Measurements from ENCODE around the gene PLK3.
"Not testable (repeated sequence)": the region's sequence is repeated elsewhere in the genome, so short reads cannot be mapped to it uniquely, and the experiment has no call there.

Gene PLK3

GRCh38 chr1:44788120-44788860 lies 11.9 kb upstream of the PLK3 start, which contains the start of gene BEST4:
Gene BEST4, minus strand, starts transcription at chr1:44788170. Its CDS starts 465 bp downstream, at chr1:44787705.
- no peak for DNase-seq

DNA sequence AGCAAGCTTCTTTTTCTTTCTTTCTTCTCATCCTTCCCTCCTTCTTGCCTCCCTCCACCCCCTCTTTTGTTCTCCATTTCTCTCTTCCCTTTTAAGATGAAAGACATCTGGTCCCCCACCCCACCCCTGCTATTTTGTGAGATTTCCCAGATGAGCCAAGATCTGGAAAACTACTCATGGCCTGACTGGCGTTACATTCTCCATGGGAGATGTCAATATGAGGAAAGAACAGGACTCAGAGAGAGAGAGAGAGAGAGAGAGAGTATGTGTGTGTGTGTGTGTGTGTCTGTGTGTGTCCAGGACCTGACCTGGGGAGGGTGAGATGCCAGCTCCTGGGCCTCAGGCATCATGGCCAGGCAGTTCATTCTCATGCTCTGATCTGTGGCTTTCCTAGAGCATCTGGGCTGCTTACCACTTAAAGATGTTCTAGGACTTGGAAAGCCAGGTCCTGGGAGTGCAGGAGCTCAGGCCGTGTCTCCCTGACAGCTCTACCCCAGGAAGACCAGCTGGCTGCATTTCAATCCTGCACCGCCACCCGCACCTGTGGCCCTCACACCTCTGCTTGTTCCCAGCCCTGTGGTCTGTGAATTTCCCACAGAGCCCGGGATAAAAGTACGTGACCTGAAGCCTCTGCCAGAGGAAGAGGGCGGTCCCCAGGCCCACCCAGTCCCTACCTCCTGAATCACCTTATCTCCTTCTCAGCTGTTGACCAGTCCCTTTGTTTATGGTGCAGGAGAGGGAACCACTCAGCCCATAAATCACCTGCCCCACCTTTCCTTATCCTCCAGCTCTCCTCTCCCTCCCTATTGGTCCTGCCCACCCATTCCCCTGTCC lies 9.0 kb upstream of the PLK3 start:
- no peak for DNase-seq

DNA sequence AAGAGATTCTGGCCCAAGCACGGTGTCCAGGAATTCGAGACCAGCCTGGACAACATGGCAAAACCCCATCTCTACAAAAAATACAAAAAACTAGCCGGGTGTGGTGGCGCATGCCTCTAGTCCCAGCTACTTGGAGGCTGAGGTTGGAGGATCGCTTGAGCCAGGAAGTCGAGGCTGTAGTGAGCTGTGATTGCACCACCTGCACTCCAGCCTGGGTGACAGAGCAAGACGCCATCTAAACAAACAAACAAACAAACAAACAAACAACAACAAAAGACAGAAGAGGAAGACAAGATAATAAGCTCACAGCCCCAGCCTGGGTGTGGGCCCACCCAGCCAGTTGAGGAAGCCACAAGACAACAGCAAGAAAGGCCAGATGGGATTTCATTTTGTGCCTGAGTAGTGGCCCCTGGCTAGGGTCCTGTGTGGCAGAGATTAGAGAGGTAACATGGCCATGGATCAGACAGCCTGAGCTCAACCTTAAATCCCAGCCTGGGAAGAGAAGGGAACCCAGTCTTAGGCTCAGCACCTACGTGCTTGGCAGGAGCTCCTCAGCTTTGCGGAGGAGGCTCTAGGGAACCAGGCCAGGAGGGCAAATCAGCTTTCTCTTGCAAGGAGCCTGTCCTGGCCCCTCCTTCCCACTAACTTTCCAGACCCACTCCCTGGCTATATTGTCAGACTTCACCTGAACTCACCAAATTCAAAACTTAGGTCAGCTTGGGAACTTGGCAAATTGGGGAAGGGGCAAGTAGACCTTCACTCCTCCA lies 7.3 kb upstream of the PLK3 start:
- peak in 1 of 2 experiments; percentile 0 for DNase-seq

DNA sequence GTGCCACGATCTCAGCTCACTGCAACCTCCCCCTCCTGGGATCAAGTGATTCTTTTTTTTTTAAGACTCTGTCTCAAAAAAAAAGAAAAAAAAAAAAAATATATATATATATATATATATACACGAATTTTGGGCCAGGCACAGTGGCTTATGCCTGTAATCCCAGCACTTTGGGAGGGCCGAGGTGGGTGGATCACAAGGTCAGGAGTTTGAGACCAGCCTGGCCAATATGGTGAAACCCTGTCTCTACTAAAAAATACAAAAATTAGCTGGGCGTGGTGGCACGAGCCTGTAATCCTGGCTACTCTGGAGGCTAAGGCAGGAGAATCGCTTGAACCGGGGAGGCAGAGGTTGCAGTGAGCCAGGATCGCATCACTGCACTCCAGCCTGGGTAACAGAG lies 2.3 kb upstream of the PLK3 start:
- DNase-seq = not testable (repeated sequence)

GRCh38 chr1:44798481-44799365 lies 1.5 kb upstream of the PLK3 start:
- no peak for DNase-seq

GRCh38 chr1:44801491-44802305 lies 1.5 kb downstream of the PLK3 start:
- DNase-seq = peak in 1 of 2 experiments; percentile 62

- no peak for DNase-seq
These were observed 2.3 kb downstream of the PLK3 start for GRCh38 chr1:44802306-44803061.

DNA sequence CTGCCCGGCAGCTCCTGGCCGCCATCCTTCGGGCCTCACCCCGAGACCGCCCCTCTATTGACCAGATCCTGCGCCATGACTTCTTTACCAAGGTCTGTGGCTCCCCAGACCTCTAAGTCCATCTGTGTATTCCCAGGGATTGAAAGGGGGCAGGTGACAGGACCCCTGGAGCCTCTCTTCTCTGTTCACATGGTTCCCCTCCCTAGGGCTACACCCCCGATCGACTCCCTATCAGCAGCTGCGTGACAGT lies 2.8 kb downstream of the PLK3 start:
- no peak for DNase-seq

GRCh38 chr1:44803312-44804095 lies 3.3 kb downstream of the PLK3 start:
- DNase-seq = no peak

GRCh38 chr1:44805311-44806024 lies 5.3 kb downstream of the PLK3 start:
- no peak for DNase-seq

- DNase-seq = no peak
These were observed 6.0 kb downstream of the PLK3 start for GRCh38 chr1:44806025-44806703.

DNA sequence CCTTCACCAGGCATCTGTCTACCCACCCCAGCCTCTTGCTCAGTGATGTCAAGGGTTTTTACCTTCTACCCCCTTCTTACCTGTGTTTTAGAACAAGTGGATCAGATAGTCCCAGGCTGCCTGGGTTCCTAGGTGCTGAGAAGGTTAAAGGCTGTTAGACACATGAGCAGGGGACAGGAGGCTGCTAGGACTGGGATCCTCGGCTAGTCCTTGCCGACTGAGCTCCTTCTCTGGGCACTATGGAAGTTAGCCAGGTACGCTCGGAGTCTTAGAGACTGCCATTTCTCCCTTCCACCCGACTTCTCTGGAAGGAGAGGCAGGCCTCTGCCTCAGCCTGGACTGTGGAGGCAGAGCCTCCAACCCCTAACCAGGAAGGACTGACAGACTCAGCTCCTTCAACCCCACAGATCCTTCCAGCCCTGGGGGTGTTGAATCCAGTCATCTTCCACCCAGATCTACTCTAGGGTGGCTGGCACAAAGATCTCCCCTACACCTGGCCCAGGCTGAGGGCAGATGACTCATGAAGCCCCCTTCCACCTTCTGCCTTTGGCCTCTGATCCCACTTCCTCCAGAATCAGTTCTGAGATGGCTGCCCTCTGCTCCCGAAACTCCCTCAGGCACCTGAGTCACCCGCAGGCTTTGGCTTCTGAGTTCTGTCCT lies 6.7 kb downstream of the PLK3 start, which contains the start of gene DYNLT4:
Gene DYNLT4, minus strand, starts transcription at position 648 of the 660 bp plus-strand sequence. CDS start 683 bp downstream, outside the sequence.
- no peak for DNase-seq

DNA sequence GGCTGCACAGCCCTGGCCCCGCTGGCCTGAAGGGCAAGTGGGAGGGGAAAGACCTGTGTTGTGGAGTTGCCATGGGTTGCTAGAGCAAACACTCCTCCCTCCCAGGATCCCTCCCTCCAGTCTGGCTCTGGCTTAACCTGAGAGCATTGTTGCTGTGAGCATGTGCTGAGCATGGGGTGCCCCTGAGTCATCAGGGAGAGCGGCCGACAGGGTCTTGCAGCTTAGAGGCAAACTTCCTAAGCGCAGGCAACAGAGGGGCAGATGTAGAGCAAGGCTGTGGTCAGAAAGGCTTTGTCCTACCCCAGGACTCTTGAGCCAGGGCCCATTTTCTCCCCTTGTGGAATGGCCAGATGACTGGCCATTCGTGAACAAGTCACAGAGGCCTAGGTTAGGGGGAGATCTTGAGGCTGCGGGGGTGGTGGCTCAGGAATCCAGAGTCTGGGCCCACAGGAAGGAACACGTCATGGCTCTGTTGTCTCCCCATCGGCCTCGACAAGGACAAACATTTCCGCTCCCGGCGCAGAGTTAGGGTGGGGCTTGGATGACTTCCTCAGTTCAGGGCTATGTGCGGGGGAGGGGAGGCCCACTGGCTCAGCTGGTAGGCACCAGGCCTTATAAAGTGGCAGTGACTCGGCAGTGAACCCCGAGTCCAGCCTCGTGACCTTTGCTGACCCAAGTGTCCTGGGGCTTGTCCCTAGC lies 7.3 kb downstream of the PLK3 start:
- DNase-seq = peak; percentile 92 to 96

DNA sequence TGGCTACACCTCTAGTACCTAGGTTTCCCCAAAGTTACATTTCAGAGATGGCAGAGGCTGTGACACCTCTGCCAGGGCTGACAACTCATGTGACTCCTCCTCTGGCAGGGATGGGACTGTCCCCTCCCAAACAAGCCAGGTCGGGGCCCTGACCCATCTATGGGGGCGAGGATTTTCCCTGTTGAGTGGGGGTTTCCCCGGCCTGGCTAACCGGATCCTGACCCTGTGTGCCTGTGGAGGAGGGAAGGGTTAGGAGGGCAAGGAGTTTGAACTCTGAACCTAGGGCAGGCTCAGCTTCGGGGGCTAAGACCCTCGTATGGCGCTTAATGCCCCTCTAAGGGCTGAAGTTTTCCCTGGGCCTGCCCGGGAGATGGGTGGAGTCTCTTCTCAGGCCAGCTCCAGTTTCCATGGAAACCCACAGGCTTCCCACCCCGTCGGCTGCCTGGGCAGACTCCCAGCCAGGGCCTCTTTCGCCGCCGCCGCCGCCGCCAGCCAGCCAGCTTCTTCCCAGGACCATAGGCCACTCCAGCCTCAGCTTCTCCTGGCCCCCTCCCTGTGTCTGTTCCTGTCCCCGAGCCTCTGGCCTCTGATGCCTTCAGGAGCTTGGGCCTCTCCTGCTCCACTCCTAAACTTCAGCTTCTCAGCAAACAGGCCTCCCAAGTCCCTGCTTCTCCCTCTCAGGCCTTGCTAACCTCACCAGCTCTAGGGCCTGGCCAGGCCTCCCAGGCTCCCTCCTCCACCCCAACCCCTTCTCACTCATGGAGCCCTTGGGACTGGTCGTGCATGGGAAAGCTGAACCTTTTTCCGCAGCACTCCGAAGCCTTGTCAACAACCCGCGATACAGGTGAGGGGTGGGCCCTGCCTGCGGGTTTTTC lies 8.1 kb downstream of the PLK3 start, which contains the start of gene BTBD19:
Gene BTBD19, plus strand, starts transcription at position 461 of the 875 bp plus-strand sequence. Its CDS starts 298 bp downstream, at position 759.
- DNase-seq = peak; percentile 89 to 91

DNA sequence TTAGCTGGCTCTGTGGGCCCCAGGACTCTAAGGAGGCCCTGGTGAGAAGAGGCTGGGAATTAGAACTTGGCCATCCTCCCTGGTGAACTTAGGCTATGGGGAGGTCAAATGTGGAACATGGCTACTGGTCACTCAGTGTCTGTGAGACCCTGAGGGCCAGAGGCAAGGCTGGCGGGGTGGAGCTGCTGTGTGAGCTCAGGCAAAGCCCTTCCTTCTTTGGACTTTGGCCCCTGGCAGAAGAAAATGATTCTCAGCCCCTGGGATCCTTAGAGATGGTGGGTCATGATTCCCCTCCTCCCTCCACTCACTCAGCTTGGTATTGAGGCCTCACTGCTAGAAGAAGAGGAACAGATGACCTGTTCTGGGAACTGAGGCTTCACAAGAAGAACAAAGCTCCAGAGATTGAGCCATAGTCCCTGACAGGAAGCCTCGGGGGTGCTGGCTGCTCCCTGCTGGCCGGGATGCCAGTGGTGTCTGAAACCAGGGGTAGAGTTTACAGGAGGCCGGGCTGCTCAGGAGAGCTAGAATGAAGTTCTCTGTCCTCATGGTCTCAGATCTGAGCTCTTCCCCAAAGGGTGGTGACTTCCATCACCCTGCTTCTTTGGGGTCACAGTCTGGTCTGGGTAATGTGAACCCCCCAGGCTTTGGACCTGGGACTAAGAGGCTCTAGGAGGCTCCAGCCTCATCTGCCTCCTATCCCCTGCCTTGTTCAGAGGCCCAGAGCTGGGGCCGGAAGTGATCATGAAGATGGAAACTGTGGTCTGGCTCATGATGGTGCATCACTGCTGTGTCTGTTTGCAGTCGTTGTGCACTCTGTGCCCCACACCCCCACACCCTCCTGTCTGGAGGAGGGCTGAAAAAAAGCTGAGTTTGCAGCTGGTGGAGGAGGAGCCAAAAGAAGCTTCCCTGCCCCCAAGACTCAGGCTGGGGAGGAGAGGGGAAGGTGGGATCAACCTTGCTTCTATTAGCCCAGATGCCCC lies 9.1 kb downstream of the PLK3 start:
- peak; percentile 88 to 93 for DNase-seq

Data from activated CD4-positive, alpha-beta T cell treated with anti-CD3 and anti-CD28 coated beads, Interleukin-2, amount 50 U/mL, for 48 hours (primary cell).